ENCODE data around the gene OVCH2.

DNA sequence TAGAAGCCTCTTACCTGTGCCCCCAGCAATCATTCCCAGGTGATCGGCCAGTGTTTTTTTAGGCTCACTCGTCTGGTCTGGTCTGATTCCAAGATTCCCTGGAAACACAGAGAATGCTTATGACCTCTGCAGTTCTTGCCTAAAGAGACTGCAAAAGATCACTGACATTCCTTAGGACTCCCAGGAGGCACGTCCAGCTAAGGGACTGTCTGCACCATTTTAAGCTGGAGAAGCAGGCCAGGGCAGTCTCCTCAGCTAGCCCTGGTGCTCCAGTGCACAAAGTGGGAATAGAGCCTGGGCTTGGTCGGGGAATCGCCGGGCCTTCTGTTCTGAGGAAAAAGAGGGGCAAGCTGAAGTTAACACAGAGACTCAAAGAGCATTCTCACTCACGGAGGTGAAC, 37.8 kb downstream of the OVCH2 start:
- TF ChIP-seq POLR2AphosphoS5 (IDR thresholded peaks at IDR 0.05; ENCODE audit: low read depth, low read length) (no peak), SIN3A (IDR thresholded peaks at IDR 0.05; ENCODE audit: borderline replicate concordance, insufficient read depth, low read length) (no peak), TAF1 (IDR thresholded peaks at IDR 0.05; ENCODE audit: borderline replicate concordance, insufficient read depth, low read length) (no peak)
